Measurements from ENCODE around the gene PIGQ.

The PIGQ gene

DNA sequence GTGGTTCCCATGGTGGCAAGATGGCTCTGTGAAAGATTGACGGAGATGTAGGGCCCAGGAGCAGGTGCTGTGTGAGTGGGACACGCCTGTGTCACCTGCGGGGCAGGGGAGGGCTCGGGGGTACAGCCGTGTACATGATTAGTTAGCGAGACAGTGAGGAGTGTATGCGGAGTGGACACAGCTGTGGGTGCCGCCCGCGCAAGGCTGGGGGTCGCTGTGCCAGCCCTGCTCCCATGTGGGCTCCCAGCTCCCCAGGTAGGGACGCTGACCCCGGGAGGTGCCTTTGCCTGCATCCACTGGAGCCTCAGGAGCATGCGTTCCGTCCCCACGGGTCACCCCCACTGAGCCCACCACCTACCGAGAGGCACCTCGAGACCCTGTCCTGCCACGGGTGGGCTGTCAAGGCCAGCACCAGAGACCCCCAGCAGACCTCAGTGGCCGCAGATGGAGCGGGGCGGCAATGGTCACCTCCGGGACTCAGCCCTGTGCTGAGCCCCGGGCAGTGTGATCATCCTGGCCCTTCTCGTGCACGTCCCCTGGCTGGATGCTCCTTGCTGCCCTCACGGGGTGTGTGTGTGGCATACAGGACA lies 34.8 kb upstream of the PIGQ start:
- DNase-seq: no peak

DNA sequence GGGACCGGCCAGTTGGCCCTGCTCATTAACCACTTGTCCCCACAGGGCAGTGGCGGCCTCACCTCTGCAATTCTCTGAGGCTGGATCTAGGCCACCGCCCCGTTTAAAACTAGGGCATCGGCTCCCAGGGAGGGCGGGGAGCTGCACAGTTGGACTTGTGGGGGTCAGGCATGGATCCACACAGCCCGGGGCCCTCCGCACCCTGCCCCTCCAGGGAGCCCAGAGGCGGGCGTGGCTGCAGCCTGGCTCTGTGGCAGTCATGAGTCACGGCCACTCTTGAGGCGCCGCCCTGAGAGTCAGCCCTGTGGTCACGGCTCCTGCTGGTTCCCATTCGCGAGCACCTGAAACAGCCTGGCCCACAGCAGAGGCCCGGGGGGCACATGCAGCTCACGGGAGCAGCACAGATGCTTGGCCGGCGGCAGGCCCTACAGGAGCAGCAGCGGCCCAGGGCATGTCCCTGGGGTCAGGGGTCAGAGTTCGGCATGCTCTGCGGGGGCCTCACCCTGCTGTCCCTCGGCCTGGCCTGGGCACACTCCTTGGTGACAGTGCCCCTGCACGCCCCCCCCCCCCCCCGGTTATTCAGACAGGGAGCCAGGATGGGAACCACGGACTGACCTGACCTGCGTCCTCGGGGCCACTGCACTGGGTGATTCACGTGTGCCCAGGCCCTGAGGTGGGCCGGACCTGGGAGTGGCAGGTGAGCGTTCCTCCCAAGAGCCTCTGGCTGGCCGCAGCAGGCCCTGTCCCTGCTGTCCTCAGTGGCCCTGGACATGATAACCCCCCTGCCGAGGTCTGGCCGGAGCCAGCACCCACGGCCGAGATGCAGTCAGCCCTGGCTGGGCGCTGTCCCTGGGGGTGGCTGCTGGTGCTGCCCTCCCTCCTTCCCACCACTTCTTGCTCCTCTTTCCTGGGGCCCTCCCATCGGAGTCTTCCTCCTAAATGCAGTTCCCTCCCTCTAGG lies 34.0 kb upstream of the PIGQ start:
- no peak for DNase-seq

DNA sequence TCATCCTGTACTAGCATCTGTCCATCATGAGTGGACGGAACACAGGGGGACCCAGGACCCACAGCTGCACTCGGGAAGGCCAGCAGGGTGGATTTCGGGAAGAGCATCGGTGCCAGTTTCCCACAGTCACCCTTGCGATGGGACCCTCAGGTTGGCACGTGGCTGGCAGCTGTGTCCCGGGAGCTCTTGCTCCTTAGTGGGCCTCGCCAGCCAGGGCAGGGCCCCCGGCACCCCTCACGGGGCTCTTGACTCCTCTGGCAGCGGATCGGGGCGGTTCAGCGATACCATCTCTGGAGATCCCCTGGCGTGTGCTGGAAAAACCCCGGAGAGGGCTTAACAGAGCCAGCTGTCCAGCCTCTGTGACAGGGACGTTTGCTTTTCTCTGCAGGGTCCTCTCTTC lies 33.0 kb upstream of the PIGQ start:
- no peak for DNase-seq

DNA sequence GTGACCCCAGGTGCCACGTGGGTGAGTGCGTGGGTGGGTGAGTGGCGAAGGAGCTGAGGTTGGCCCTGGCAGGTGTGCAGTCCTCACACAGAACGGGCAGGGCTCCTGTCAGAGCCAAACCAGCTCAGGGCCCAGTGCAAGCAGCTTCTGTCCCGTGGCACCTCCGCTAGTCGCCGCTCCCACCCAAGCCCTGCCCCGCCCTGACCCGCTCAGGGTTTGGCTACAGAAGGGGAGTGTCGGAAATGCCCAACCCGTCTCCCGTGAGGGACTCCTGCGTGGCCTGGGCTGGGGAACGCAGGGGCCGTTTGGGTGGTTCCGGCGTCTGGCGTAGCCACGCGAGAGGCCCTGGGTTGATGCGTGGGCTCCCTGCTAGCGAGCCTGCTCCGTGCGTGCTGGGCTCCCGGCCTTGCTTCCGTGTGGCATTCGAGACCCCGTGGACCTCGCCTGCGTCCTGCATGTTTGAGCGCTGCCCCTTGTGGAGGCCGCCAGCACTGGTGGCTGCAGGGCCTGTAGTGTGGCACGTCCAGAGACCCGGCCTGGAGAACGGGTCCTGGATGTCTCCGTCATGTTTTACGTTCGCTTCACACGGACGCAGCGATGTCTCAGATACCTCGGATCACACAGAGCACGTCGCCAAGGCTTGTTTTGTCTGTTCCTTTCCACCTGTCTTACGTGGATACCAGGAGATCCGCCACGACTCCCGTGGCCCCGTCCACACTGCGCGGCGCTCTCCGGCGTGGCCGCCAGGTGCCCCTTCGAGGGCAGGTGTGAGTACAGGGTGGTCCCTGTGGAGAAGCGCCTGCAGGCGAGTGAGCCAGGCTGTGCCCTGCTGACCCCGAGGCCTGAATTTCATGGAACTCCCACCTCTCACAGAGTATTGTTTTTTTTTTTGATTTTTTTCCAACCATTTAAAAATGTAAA lies 32.1 kb upstream of the PIGQ start:
- no peak for DNase-seq

DNA sequence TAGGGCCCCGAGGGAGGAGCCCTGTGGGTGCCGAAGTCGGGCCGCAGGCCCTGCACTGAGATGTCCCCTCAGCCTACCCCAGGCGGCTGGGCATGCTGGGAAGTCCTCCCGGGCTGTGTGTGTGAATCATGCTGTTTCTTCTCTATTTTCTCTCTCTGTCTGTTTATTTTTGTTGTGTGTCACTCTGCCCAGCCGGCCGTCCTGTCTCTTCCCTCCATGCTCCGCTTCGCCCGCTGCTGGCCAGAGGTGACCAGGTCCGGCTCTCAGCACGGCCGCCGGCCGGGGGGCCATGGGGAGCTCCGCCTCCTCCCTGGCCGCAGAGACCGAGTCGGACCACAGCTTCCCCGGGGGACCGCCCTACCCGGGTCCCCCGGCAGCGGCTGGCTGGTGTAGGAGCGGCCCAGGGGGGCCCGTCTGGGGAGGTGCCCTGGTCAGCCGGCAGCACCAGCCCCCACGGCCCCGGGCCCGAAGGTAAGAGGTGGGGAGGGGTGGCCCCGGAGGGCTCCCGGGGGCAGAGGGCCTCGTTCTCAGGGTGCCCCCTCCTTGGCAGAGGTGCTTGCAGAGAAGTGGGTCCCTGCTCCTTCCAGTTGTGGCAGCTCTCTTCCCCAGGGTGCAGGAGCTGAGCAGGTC lies 29.8 kb upstream of the PIGQ start:
- no peak for DNase-seq

DNA sequence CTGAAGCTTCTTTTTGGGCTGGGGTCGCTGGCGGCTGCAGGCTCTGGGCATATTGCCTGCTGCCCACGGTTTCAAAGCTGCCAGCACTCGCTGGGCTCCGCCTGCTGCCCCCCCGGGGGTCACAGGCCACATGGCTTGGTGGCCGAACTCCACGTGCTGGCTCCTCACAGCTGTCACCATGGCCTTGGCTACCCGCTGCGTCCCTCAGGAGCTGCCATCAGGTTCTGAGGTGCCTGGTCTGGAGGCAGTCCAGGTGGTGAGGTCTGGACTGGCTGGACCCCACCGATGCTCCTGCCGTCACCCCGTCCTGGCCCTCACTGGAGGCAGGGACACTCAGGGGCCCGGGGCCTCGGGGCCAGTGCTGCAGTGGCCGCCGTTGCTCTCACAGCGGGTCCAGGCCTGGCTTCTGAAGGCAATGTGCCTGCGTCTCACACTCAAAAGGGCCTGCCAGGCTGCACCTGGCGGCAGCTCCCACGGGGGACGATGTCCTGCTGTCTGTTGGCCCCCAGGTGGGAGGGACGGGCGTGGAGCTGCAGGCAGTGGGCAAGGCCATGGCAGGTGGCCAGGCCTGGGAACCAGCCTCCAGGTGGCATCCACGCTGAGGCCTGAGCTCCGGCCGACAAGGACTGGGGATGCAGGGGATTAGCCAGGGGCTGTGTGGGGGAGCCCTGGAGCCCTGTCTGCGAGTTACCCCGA lies 29.0 kb upstream of the PIGQ start:
- DNase-seq: no peak

DNA sequence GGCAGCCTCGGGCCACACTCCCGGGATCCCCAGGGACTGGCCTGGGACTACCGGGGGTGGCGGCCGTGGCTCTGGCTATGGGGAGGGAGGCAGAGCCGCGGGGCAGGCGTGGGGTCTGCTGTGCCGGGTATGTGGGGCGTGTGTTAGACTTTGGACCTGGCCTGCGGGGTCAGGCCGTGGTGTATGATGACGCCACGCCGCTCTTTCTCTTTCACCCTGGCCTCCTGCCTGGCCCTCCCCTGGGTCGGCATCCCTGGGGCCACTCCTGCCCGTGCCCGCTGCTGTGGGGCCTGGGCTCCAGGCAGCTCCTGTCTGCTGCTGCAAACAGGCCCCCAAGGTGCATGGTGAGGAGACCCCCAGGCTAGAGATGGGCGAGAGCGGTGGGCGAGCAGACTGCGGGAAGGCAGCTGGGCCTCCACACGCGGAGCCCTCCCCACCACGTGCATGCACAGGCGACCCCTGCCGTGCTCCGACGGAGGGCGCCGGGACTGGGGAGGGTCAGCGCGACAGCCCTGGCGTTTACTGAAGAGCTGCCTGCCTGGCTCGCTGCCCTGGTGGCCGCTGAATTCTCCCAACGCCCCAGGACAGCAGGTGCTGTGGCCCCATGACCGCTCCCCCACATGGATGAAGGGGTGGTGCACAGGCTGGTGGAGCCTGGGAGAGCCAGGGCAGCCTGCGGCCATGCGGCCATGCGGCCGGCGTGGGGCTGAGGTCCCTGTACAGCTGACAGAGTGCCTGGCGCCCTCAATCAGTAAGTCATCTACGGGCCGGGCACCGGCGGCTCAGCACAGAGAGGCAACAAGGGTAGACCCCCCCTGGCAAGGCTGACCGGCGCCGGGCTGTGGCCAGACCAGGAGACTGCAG lies 26.2 kb upstream of the PIGQ start:
- no peak for DNase-seq

DNA sequence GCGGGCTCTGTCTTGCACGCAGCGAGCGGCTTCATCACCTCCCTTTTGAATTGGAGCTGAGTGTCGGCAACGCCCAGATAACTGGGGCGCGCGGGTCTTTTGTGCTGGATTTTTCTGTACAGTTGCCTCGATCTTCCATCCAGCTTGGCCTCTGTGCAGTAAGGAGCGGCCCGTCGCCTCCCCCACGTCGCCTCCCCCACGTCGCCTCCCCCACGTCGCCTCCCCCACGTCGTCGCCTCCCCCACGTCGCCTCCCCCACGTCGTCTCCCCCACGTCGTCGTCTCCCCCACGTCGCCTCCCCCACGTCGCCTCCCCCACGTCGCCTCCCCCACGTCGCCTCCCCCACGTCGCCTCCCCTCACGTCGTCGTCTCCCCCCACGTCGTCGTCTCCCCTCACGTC lies 25.3 kb upstream of the PIGQ start:
- no peak for DNase-seq

DNA sequence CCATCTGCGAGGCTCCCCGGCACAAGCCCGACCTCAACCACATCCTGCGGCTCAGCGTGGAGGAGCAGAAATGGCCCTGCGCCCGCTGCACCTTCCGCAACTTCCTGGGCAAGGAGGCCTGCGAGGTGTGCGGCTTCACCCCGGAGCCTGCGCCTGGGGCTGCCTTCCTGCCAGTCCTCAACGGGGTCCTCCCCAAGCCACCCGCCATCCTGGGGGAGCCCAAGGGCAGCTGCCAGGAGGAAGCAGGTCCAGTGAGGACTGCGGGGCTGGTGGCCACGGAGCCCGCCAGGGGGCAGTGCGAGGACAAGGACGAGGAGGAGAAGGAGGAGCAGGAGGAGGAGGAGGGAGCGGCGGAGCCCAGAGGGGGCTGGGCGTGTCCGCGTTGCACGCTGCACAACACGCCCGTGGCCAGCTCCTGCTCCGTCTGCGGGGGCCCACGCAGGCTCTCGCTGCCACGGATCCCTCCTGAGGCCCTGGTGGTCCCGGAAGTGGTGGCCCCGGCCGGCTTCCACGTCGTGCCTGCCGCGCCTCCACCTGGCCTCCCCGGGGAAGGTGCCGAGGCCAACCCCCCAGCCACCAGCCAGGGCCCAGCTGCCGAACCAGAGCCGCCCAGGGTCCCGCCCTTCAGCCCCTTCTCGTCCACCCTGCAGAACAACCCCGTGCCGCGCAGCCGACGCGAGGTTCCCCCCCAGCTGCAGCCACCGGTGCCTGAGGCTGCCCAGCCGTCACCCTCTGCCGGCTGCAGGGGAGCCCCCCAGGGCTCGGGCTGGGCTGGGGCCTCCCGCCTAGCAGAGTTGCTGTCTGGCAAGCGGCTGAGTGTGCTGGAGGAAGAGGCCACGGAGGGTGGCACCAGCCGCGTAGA lies 22.6 kb upstream of the PIGQ start:
- peak; percentile 19 to 77 for DNase-seq

DNA sequence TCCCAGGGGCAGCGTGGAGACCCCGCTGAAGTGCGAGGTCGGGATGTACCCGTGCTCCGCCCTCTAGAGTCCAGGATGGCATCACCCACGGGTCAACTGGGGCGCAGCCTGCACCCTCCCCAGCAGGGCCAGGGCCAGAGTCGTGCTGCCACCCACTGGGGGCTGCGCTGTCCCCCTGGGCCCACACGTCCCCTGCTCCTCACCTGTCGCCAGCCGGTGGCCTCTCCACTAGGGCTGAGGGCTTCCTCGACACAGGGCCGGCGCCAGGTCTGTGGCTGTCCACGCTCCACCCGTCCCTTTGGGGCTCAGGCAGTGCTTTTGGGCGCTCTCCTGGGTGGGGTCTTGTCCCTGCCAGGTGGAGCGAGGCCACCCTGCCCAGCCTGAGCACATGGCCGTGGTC lies 21.2 kb upstream of the PIGQ start:
- no peak for DNase-seq

DNA sequence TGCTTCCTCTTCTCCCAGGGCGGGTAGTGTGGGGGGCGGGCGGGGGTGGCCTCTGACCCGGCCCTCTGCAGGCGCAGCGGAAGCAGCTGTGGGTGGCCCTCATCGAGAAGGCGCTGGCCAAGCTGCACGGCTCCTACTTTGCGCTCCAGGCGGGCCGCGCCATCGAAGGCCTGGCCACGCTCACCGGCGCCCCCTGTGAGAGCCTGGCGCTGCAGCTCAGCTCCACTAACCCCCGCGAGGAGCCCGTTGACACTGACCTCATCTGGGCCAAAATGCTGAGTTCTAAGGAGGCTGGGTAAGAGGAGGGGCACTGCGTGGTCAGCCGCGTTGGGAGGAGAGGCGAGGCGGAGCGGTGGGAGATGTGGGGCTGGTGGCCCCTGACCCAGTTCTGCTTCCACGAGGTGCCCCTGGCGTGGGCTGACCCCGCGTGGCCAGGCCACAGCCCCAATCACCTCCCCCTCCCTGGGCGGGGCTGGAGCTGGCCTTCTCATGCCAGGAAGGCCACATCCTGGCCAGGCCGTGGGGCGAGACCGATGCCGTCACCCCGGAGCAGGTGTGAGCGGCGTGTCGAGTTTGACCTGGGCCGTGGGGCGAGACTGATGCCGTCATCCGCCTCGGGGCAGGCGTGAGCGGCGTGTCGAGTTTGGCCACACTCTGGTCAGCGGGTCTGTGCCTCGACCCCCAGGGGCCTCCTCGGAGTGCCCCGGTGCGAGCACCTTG lies 20.1 kb upstream of the PIGQ start:
- DNase-seq: no peak

DNA sequence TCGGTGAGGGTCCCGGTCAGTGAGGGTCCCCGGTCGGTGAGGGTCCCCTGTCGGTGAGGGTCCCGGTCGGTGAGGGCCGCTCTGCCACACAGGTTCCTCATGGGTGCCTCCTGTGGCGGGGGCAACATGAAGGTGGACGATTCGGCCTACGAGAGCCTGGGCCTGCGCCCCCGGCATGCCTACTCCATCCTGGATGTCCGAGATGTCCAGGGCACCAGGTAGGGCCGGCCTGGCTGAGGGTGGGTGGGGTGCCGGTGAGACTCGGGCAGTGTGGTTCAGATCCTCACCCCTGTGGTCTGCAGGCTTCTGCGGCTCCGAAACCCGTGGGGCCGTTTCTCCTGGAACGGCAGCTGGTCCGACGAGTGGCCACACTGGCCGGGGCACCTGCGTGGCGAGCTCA lies 18.6 kb upstream of the PIGQ start:
- DNase-seq: no peak

DNA sequence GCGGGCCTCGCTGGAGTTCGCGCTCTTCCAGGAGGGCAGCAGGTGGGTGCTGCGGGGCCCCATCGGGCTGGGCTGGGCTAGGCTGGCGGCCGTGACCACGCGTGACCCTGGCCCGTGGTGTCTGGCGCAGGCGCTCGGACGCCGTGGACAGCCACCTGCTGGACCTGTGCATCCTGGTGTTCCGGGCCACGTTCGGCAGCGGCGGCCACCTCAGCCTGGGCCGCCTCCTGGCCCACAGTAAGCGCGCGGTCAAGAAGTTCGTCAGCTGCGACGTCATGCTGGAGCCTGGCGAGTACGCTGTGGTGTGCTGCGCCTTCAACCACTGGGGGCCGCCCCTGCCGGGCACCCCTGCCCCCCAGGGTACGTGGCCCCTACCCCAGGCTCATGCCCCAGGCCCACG lies 17.6 kb upstream of the PIGQ start:
- no peak for DNase-seq

DNA sequence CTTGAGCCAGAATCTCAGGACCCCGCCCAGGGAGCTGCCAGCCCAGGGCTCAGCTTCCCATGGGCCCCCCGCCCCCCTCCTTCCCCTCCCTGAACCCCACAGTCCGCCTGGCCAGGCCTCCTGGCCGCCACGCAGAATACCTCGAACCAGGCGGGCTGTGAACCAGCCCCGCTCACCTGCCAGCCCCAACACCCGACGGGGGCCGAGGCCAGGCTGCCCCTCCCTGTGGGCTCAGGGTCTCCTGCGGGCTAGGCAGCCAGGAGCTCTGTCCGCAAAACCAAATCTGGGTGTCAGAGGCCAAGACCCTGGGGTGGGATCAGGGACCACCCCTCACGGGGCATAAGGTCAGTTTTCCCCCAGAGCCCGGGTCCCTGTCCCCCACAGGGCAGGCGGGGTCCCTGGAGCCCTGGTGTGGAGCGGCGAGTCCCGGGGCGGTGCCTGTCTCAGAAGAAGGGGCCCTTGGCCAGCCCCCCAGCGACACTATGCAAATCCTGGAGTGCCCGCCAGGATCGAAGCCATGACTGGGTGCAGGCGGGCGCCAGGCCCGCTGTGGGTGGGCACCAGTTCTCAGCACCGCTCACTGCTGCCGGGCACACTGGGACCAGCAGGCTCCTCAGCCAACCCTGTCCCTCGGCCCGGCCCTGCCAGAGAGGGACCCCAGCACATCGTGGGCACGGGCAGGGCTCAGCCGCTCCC lies 16.0 kb upstream of the PIGQ start:
- no peak for DNase-seq

DNA sequence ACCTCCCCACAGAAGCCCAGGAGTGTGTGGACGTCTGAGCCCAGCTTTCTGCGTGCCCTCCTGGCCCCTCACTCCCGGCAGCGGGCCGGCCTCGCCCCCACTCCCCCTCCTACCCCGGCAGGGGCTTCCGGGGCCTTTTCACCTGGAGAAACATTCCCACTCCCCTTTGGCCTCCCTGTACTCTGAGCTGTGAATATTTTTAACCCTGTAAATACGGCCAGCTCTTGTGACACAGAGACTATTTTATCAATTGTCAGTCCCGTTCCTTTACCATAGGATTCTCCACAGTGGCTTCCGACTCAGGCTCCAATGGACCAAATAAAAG lies 15.5 kb upstream of the PIGQ start:
- no peak for DNase-seq

DNA sequence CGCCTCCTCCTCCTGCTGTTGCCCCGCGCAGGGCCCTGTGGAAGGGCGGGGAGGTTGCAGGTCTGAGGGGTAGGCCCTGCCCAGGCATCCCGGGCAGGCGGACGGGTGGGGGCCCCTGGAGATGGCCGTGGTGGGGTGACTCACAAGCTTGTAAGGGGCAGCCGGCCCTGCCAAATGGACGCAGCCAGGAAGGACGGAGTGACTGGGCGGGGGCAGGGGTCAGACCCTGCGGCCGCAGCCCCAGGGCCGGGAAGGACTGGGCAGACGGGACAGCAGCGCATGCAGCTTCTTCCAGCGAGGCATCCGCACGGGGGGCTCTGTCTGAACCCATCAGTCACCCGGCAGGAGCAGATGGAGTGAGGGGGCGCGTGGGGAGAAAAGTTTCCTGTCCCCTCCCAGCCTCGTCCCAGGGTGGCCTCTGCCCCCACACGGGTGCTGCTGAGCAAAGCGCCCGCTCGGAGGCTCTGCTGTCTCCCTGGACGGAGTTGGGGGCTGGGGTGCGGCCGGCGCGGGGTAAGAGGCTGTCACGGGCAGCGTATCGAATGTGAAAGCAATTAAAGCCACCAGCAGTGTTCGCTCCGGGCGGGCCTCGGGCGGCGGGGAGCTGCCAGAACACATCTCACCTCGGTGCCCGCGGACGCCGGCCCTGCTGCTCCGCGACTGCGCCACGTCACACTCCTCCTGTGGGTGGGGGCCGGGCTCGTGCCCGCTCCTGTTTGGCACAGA lies 15.0 kb upstream of the PIGQ start:
- DNase-seq: no peak

DNA sequence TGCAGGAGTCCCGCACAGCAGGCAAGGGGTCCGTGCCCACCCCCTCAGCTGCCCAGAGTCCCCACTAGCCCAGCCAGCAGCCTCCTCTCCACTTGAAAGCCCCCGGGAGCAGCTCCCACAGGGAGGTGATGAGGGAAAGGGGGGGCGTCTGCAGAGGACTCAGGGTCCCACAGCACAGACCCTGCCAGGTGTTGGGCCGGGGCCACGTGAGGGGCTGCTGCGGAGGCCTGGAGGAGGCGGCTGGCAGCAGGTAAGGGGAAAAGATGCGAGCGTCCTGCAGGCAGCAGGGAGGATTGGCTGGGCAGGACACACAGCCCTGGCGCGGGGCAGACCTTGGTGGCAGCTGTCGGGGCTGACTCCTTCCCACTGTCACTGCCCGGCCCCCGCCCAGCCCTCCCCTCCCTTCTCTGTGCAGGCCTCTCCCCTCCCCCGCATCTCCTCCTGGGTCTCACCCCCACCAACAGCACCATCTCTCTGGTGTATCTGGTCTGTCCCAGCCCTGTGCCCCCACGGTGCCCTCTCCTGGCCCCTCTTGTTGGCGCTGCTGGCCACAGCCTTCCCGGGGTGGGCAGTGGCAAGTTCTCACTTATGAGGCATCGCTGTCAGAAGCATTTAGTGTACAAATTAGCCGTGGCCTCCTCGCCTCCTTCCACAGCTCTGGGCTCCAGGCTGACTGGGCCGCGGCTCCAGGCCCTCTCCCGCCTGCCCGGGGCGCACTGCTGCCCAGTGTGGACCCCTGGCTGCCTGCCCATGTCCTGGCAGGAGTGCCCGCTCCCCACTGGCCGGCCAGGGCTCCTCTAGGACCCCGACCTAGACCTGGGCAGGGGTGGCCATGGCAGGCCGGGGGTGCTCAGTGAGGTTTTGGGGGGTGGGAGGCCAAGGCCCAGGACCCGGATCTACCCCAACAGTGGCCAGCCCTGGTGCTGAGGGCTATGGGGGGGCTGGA lies 14.0 kb upstream of the PIGQ start:
- DNase-seq: no peak

Data from NCI-H526 (cell line).